HG02943 (cell line): ENCODE data around the gene HSF2.
"Not testable (repeated sequence)": the region's sequence is repeated elsewhere in the genome, so short reads cannot be mapped to it uniquely, and the experiment has no call there.

Experiments used
- ATAC-seq: cut with Tn5 transposase; IDR thresholded peaks from one replicate; pipeline ENCODE4 v1.9.1; 2021; ENCODE audit warnings: mild to moderate bottlenecking, low read depth, moderate library complexity; ENCODE audit not compliant: unreplicated experiment

HSF2 gene

DNA sequence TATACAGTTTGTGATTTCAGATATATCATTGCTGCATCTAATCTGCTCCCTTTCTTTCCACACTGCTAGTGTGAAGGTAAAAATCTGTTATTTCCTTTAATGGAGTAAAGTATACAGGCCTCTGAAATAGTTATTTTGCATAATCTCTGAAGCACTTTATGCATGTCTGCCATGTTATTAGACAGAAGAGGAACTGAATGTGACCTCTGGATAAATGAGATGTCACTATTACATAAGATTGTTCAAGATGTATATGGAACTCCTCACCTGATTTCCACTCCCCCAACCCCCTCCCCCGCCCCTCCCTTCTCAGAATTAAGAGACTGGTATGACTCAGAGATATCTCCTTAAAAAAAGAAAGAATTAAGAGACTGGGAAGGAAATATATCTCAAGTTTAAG is 45.8 kb downstream of the HSF2 start:
- ATAC-seq = no peak

DNA sequence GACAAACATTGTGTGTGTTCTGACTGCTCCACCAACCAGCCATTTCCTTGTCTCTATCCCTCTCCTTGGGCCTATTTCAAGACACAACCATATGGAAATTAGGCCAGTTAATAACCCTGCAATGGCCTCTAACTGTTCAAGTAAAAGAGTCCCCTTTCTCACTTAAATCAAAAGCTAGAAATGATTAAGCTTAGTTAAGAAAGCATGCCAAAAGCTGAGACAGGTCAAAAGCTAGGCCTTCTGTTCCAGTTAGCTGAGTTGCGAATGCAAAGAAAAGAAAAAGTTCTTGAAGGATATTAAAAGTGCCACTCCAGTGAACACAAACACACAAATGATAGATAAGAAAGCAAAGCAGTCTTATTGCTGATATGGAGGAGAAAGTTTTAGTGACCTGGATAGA is 49.6 kb downstream of the HSF2 start:
- ATAC-seq = no peak

DNA sequence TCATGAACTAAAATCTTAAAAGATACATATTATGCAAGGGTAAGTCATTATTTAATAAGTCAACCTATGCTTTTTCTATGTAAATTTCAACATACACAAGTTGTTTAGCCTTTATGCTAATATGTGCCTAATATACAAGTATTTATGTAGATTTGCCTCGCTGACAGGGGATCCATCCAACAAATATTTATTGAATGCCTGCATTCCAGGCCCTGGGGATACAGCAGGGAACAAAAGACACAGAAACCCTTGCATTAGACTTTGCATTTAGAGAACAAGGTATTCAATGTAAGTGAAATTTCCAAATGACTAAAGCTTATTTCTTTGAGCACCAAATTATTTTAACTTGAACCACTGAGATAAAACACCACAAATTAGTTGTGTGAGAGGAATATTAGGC is 53.1 kb downstream of the HSF2 start:
- no peak for ATAC-seq

DNA sequence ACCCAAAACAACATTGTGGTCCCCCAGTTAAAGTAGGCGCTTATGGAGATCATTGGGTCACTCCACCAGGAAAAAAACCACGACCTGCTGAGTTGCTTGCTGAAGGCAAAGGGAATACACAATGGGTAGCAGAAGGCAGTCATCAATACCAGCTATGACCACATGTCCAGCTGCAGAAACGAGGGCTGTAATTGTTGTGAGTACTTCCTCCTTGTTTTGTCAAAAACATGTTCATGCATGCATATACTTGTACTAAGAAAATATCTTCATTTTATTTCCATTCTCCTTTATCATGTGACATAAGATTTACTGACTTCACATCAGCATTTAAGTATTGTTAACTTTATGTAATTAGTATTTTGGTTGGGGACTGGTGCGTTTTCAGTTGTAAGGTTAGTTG is 55.2 kb downstream of the HSF2 start:
- ATAC-seq = no peak

DNA sequence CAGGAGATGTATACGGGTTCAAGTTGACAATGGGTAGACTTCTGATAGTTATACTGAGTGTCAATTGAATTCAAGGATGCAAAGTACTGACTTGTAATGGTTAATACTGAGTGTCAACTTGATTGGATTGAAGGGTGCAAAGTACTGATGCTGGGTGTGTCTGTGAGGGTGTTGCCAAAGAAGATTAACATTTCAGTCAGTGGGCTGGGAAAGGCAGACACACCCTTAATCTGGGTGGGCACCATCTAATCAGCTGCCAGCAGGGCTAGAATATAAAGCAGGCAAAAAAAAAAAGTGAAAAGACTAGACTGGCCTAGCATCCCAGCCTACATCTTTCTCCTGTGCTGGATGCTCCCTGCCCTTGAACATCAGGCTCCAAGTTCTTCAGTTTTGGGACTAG is 55.7 kb downstream of the HSF2 start:
- not testable (repeated sequence) for ATAC-seq

DNA sequence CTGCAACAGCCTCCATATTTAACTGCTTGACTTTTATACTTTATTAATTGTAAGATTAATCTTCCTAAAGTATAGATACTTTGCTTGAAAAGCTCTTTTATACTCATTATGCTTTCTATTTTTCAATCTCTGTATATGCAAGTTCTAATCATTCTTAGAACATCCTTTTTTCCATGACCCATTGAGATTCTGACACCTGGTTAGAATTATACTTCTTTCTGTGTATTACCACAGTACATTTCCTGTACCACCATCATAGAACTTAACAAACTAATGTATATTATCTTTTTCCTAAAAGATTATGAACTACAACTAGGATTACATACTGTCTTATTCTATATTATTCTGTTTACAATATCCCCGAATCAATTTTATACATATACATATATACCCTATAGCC is 58.6 kb downstream of the HSF2 start:
- ATAC-seq = no peak

DNA sequence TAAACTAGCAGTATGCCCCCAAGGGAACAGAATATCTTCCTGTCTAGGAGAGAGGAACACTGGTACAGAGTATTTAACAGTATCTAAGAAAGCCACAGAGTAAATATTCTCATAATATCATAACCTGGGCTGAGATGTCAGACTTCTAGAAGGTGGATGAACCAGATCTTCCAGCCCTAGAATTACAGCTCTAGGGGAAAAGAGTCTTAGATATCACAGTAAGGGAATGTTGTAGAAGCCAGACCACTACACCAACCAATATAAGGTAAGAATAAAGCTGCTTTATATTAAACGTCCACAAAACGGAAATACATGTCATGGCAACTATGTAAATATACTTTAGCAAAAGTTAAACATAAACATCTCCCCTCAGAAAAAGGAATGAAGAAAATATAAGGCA is 59.8 kb downstream of the HSF2 start:
- ATAC-seq = no peak

DNA sequence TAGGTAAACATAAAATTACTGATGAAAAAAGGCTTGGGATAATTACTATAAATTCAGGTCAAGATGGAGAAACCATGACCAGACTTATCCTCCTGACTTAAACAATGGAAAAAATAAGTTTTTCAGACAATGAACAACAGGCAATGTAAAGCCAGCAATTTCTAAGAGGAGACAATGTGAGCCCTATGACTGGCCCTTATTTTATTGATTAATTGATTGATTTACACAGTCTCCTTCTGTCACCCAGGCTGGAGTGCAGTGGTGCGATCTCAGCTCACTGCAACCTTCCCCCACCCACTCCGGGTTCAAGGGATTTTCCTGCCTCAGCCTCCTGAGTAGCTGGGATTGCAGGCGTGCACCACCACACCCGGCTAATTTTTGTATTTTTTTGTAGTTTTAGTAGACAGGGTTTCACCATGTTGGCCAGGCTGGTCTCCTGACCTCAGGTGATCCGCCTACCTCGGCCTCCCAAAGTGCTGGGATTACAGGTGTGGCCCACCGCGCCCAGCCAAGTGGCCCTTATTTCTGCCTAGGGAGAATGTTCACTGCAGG is 60.5 kb downstream of the HSF2 start:
- ATAC-seq = not testable (repeated sequence)

DNA sequence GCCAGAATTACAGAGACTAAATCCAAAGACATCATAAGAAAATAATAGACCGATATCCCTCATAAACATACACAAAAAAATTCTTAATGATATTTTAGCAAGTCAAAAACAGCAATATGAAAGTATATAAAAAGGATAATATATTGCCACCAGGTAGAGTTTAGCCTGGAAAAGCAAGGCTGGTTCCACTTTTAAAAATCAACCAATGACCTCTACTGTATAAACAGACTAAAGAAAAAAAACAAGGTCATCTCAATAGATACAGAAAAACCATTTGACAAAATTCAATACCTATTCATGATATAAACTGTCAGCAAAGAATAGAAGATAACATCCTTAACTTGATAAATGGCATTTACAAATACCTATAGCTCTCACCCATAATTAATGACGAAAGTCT is 62.4 kb downstream of the HSF2 start:
- ATAC-seq = no peak

DNA sequence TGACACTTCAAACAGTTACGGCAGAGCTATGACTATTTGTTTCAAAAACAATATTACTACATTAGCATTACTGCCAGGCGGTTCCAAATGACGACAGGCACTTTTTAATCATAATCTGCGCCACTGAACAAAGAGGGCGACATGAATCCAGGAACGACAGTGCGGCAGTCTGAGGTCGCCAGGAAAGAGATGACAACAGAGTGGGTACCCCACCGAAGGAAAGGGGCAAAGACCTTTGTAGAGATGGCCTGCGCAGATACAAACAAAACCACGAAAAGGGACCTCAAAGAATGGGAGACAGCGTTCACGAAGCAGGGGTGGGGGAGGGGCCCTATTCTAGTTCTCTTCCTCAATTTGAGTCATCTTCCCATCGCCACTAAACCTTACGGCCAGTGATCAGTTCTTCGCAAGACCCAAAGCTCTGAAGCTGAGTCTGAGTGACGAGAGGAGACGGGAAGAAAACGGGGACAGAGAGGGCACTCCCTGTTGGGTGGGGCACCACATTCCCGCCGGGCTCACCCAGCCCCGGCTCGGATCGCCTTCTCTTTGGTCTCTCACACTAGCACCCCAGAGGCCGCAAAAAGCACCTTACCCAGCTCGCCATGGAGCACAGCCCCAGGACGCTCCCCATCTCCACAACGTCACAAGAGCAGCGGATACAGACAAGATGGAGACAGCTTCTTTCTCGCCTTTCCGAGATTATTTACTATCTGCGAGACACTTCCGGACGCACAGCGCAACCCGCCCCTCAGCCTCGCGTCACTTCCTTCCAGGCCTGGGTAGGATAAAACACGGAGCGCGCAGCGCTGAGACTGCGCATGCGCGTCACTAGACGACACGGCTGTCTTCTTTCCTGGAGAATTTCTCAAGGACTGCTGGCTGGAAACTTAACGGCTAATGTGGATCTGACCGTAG is 71.9 kb downstream of the HSF2 start, which contains the start of gene SERINC1:
SERINC1 (minus strand) TSS at position 701 of the 915 bp plus-strand sequence; CDS start at position 631, 70 bp downstream.
- ATAC-seq = peak; percentile 99

DNA sequence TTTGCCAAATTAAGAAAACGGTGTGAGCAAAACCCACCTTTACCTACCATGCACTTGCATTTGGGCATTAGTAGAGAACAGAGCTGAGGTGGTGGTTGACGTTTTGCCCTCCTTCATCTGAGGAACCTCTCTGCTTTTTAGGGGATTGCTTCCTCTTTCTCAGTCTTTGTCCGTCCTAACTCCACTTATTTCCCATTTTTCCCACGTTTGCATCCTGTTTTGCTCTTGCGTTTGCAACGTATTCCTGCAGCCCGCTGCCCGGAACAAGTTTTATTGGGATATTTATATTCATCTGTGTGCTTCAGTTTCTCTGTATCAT is 72.5 kb downstream of the HSF2 start:
- ATAC-seq = peak; percentile 58

DNA sequence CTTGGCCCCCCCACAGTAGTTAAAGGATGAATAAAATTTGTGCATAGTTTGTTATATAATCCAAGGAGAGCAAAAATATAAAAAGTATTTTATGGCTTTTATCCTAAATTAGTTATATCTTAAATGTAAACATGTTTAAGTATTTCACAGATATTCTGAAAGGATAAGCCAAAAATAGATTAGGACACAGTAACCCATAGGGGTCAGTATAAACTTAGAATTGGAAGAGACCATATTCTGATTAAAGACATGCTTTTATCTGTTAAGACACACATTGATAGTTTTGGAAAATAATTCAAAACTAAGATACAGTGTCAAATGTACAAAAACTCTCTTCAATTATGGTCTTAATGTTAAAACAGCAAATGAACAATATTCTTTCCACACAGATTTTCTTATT is 76.7 kb downstream of the HSF2 start:
- no peak for ATAC-seq

DNA sequence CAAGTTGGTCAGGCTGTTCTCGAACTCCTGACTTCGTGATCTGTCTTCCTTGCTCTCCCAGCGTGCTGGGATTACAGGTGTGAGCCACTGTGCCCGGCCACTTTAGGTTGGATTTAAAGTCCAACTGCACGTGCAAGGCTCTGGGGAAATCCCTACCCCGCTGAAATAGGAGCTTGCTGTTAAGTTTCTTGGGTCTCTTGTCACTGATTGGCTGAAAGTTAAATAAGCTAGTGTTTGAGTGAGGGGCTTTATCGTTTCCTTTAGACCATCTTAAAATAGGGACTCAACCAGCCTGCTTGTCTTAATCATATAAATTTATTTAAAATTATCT is 83.3 kb downstream of the HSF2 start:
- no peak for ATAC-seq
